Spleen (tissue), 11 donors: Measurements from ENCODE around the gene PSMB5. TPM values are rescaled to one million over a fixed set of nuclear protein-coding genes. Genes with fewer than 3 reads are reported as not detected.

ENCODE experiments used
- DNase-seq: peaks from one replicate; pipeline ENCODE4 v3.0.0-alpha.2; 2020
- H3K27ac ChIP-seq, 8 donors: fragments of 200-600 bp; sonication (generic) in 7 of 8; 1 replicate in 4 of 8; 2 replicates in 4 of 8; pipeline versions ENCODE4 v1.5.0 to v1.8.0; 2016 to 2021; ENCODE audit warnings: inconsistent platforms in 4 of 8, mild to moderate bottlenecking in 4 of 8, moderate library complexity in 1 of 8
- H3K27me3 ChIP-seq, 7 donors: fragments of 200-600 bp; sonication (generic) in 6 of 7; replicated peaks in 1 of 7; 1 replicate in 4 of 7; 2 replicates in 3 of 7; pipeline versions ENCODE4 v1.5.0 to v1.8.0; 2016 to 2021; ENCODE audit warnings: inconsistent platforms in 3 of 7, mild to moderate bottlenecking in 1 of 7
- H3K36me3 ChIP-seq, 6 donors: fragments of 200-600 bp; sonication (generic) in 5 of 6; 1 replicate in 4 of 6; 2 replicates in 2 of 6; pipeline versions ENCODE4 v1.5.0 to v1.8.0; 2016 to 2021; ENCODE audit warnings: inconsistent platforms in 2 of 6
- H3K4me1 ChIP-seq, 6 donors: fragments of 200-600 bp; sonication (generic) in 5 of 6; 1 replicate in 3 of 6; 2 replicates in 3 of 6; pipeline versions ENCODE4 v1.5.0 to v1.8.0; 2016 to 2021; ENCODE audit warnings: inconsistent platforms in 3 of 6
- H3K4me3 ChIP-seq, 8 donors: fragments of 200-600 bp; sonication (generic) in 7 of 8; 1 replicate in 4 of 8; 2 replicates in 4 of 8; pipeline versions ENCODE4 v1.5.0 to v1.8.0; 2016 to 2021; ENCODE audit warnings: inconsistent platforms in 4 of 8, mild to moderate bottlenecking in 4 of 8, moderate library complexity in 2 of 8
- H3K9me3 ChIP-seq, 8 donors: fragments of 200-600 bp; sonication (generic) in 7 of 8; 1 replicate in 4 of 8; 2 replicates in 4 of 8; pipeline versions ENCODE4 v1.5.0 to v1.8.0; 2016 to 2021; ENCODE audit warnings: inconsistent platforms in 4 of 8
- CTCF ChIP-seq, 11 experiments: fragments of 200-600 bp in 7 of 11; fragments of 450-650 bp in 4 of 11; sonication (generic) in 4 of 11; IDR thresholded peaks in 8 of 11; conservative IDR thresholded peaks in 3 of 11; 1 replicate in 7 of 11; 2 replicates in 4 of 11; pipeline versions ENCODE4 v1.4.0 to v1.8.0; 2016 to 2021; ENCODE audit warnings: antibody characterized with exemption in 11 of 11, inconsistent platforms in 4 of 11, mild to moderate bottlenecking in 1 of 11
- POLR2A ChIP-seq, 3 donors: fragments of 450-650 bp; IDR thresholded peaks; one replicate each; pipeline ENCODE4 v1.5.1; 2017; ENCODE audit warnings: antibody characterized with exemption in 3 of 3, mild to moderate bottlenecking in 1 of 3
- POLR2AphosphoS5 ChIP-seq, 3 donors: sonication (generic); formaldehyde crosslinking; IDR thresholded peaks; one replicate each; pipeline ENCODE4 v1.5.1; 2017; ENCODE audit warnings: antibody characterized with exemption in 3 of 3
- WGBS, 5 donors: extraction: QIAGEN DNeasy Blood & Tissue Kit in 3 of 5; methylation state at CpG; one replicate each; pipeline versions ENCODE4 v1.1.5 to v1.1.7; 2013 to 2018; 5-methylcytosine and 5-hydroxymethylcytosine counted together
- intact Hi-C: fragments of 100-400 bp; cut with DNase I; formaldehyde crosslinking; loops from one replicate; pipeline ENCODE4 v1.15.0; 2023; ENCODE audit warnings: low total_unique reads
- polyA plus RNA-seq, 3 donors: library from polyadenylated mRNA; stranded (reverse); fragments of 200-250 nt; gene quantifications; one replicate each; pipeline ENCODE4 v1.2.1, GENCODE V29; 2013
- total RNA-seq, 7 donors: library from RNA; depleted of rRNA in 3 of 7; stranded (reverse); fragments of >200 nt in 3 of 7; fragmentation: NEBNext Ultra II Directional in 4 of 7; extraction: Animal tissue kit (Norgen Biotek cat#: 25700) in 4 of 7; gene quantifications; one replicate each; pipeline versions ENCODE4 v1.1.0 to v1.2.1, GENCODE V29; 2016 to 2021
- donor health status: healthy with polysubstance abuse.
- donor health status: DM: no; HTN: no; CAD: no; lungs with moderate emphysema.
- donor health status: DM: no; HTN: no; CAD: no.
- donor health status: Bipolar disorder and iron deficiency.
- donor health status: healthy.
- donor health status: DM: no; HTN: no; CAD: no.
- donor health status: DM: yes; HTN: yes; CAD: no.

Gene PSMB5
- total and polyA plus RNA-seq, 10 donors = 36.5 to 80.1 (median 55.2) TPM

- intact Hi-C loops = no loop called here
- no peaks in the 10 kb centered on the region for H3K36me3 ChIP-seq
- TF ChIP-seq POLR2AphosphoS5 (IDR thresholded peaks at IDR 0.05) = no peak
- TF ChIP-seq CTCF (IDR thresholded peaks at IDR 0.05 in 8 of 11, conservative IDR thresholded peaks at IDR 0.05 in 3 of 11) = no peak
- no peak for TF ChIP-seq POLR2A (IDR thresholded peaks at IDR 0.05)
- DNase-seq = no peak
- peaks cover 0 to 10% (median 0%) of the 10 kb centered on the region in 7 donors for H3K27me3 ChIP-seq
- no peaks in the 10 kb centered on the region for H3K9me3 ChIP-seq
- H3K27ac ChIP-seq = no peak overlapping the region
- peaks cover 10 to 22% (median 13%) of the 10 kb centered on the region in 6 donors for H3K4me1 ChIP-seq
- WGBS, 5 donors = 76 to 90% (median 83%) methylated on average over 10 to 14 of the region's 14 CpGs
- H3K4me3 ChIP-seq = no peak overlapping the region
These were observed 17.5 kb upstream of the PSMB5 start for GRCh38 chr14:23052182-23052623.

- no peaks in the 10 kb centered on the region for H3K36me3 ChIP-seq
- H3K27ac ChIP-seq = no peak overlapping the region
- peaks cover 0 to 5% (median 0%) of the 10 kb centered on the region in 7 donors for H3K27me3 ChIP-seq
- 77 to 87% (median 81%) methylated on average over 5 of the region's 5 CpGs for WGBS, 5 donors
- no peak for DNase-seq
- no peak overlapping the region for H3K4me3 ChIP-seq
- TF ChIP-seq CTCF (IDR thresholded peaks at IDR 0.05 in 8 of 11, conservative IDR thresholded peaks at IDR 0.05 in 3 of 11) (no peak), POLR2AphosphoS5 (IDR thresholded peaks at IDR 0.05) (no peak), POLR2A (IDR thresholded peaks at IDR 0.05) (no peak)
- H3K4me1 ChIP-seq = peaks cover 2 to 22% (median 7%) of the 10 kb centered on the region in 6 donors
- intact Hi-C loops = no loop called here
- no peaks in the 10 kb centered on the region for H3K9me3 ChIP-seq
These were observed 16.7 kb upstream of the PSMB5 start for GRCh38 chr14:23051141-23052057.

GRCh38 chr14:23049011-23049410 lies 14.3 kb upstream of the PSMB5 start:
- Histone ChIP-seq H3K9me3 (no peaks in the 10 kb centered on the region), H3K36me3 (no peaks in the 10 kb centered on the region), H3K27me3 (peaks cover 0 to 5% (median 0%) of the 10 kb centered on the region in 7 donors), H3K27ac (no peak overlapping the region), H3K4me1 (peaks cover 0 to 29% (median 7%) of the 10 kb centered on the region in 6 donors), H3K4me3 (no peak overlapping the region)
- intact Hi-C loops = no loop called here
- TF ChIP-seq CTCF (IDR thresholded peaks at IDR 0.05 in 8 of 11, conservative IDR thresholded peaks at IDR 0.05 in 3 of 11) (no peak), POLR2AphosphoS5 (IDR thresholded peaks at IDR 0.05) (no peak), POLR2A (IDR thresholded peaks at IDR 0.05) (no peak)
- DNase-seq = no peak
- 95 to 99% (median 96%) methylated on average over 6 to 9 of the region's 9 CpGs for WGBS, 5 donors
